ENCODE measurements around the gene CDON. TPM values are rescaled to one million over a fixed set of nuclear protein-coding genes. Genes with fewer than 3 reads are reported as not detected.

CDON gene
- total and polyA plus RNA-seq, 9 of the 15 experiments (the other 6 are each of a cell fraction or from before 2014, with no cell fraction given) = 0.08 to 0.64 (median 0.40) TPM

- in situ Hi-C loops (cut with MboI) (no loop called here), intact Hi-C loops (cut with micrococcal nuclease) (no loop called here)
- no peak for DNase-seq (ENCODE audit: extremely low read depth in 1 of 4, low spot score in 3 of 4)
- WGBS (ENCODE audit: insufficient coverage, low coverage, missing lambda C conversion rate) = 0% methylated on average over 5 of the region's 6 CpGs
- Histone ChIP-seq H3K4me2 (ENCODE audit: insufficient read depth, low read length) (no peak overlapping the region), H2AFZ (ENCODE audit: low read depth, low read length) (no peak overlapping the region), H3K4me1 (replicated peaks in 1 of 2; ENCODE audit: control insufficient read depth in 2 of 2, insufficient read depth in 2 of 2, low read length in 2 of 2) (no peaks in the 10 kb centered on the region; a peak in 1 of 5 replicates), H3K9me1 (ENCODE audit: control insufficient read depth, insufficient read depth, low read length) (peaks cover 4% of the 10 kb centered on the region), H3K9ac (ENCODE audit: insufficient read depth in 1 of 2, low read depth in 2 of 2, low read length in 2 of 2) (no peak overlapping the region), H3K36me3 (ENCODE audit: control insufficient read depth, insufficient read depth, low read length) (no peaks in the 10 kb centered on the region), H4K20me1 (replicated peaks; ENCODE audit: control insufficient read depth, insufficient read depth, low read length) (peaks cover 3% of the 10 kb centered on the region; the same call in 1 of the 2 replicates), H3K27ac (ENCODE audit: extremely low read depth, low read depth, low read length) (no peak overlapping the region), H3K27me3 (ENCODE audit: control insufficient read depth in 2 of 2, insufficient read depth in 2 of 2, low read length in 2 of 2) (peaks cover 43 to 54% of the 10 kb centered on the region in 2 experiments), H3K79me2 (ENCODE audit: control insufficient read depth, insufficient read depth, low read length) (no peaks in the 10 kb centered on the region), H3K4me3 (no peak overlapping the region), H3K9me3 (replicated peaks; ENCODE audit: control insufficient read depth, insufficient read depth, low read depth, low read length) (no peaks in the 10 kb centered on the region; the same call in 1 of the 2 replicates)
- ChIA-PET POLR2A (interaction anchor here (0.6 kb wide), 1 partner anchor 59 kb away, joined by 3 read pairs; no protein-coding TSS in a partner anchor), CTCF (ENCODE audit: low intra/inter-chr PET ratio) (no interaction called here)
- ATAC-seq = no peak
- BruUV-seq (replicated peaks) = no TSS peak
- FAIRE-seq = no peak
- TF ChIP-seq CHD4 (IDR thresholded peaks at IDR 0.05; ENCODE audit: insufficient read depth, insufficient replicate concordance, low read depth, low read length, poor library complexity, severe bottlenecking) (no peak), TCF15 (CRISPR knock-in tag; IDR thresholded peaks at IDR 0.05) (no peak), ZNF212 (CRISPR knock-in tag; IDR thresholded peaks at IDR 0.05) (no peak), TAF7 (tag; IDR thresholded peaks at IDR 0.05) (no peak), ZBTB26 (CRISPR knock-in tag; IDR thresholded peaks at IDR 0.05) (no peak), MCM3 (IDR thresholded peaks at IDR 0.05) (no peak), MYNN (IDR thresholded peaks at IDR 0.05) (no peak), MYNN (CRISPR knock-in tag; IDR thresholded peaks at IDR 0.05) (no peak), NELFE (IDR thresholded peaks at IDR 0.05; ENCODE audit: insufficient read depth, insufficient read length) (no peak), MCM5 (IDR thresholded peaks at IDR 0.05; ENCODE audit: low read depth) (no peak), NBN (IDR thresholded peaks at IDR 0.05; ENCODE audit: low read depth) (no peak), RNF219 (CRISPR knock-in tag; IDR thresholded peaks at IDR 0.05) (no peak), DNMT1 (IDR thresholded peaks at IDR 0.05) (no peak), CTCFL (IDR thresholded peaks at IDR 0.05; ENCODE audit: borderline replicate concordance, insufficient read depth, low read depth, low read length, poor library complexity, severe bottlenecking) (no peak), ZNF347 (CRISPR knock-in tag; IDR thresholded peaks at IDR 0.05; ENCODE audit: low read depth) (no peak)
Observed at GRCh38 chr11:125959511-125959910, 103.2 kb downstream of the CDON start.
